Endothelial cell of hepatic sinusoid (primary cell): ENCODE measurements around the gene NYAP2.

Experiments used
- in situ Hi-C: cut with HindIII; loops from 2 replicates; pipeline ENCODE4 v1.10.0; 2017; ENCODE audit warnings: low sequenced_read_pairs

Gene NYAP2

DNA sequence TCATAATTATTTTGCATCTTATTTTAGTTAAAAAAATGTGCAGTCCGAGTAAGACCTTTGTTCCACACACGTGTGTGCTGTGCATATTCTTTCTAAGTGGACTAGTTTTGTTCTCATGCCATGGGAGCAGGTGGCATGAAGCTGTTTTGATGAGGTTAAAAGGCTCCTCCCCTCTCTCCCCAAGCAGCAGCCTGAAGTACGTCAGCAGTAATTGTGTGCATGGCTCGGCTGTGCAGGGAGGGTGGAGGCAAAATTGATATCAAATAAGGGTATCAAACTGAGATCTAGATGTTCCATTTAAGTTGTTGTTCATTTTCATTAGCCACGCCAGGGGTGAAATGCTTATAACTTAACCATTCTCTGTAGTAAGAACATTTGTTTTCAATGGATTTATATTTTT, at the start of gene NYAP2:
Gene NYAP2 (plus strand): TSS at position 207 of the 400 bp plus-strand sequence. CDS start 9,171 bp downstream, outside the sequence.
- in situ Hi-C loops: no loop called here

DNA sequence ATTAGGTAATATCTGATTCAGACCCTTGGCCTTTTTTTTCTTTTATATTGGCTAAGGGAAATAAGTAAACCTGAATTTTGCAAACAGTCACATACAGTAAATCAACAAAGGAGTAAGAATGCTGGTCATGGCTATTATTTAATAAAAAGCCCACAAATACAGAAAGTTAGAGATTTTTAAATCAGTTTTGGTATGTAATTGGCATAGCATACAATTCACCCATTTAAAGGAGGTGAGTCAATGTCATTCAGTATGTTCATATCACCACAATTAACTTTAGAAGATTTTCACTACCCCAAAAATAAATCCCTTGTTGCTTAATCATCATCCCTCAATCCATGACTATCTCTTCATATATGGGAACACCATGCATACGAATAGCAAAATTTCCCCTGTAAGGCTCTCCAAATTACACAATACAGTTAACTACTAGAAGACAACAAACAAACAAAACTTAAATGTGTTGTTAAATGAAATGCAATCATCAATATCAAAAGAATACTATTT, 45.9 kb upstream of the NYAP2 start:
- in situ Hi-C loops: no loop called here

DNA sequence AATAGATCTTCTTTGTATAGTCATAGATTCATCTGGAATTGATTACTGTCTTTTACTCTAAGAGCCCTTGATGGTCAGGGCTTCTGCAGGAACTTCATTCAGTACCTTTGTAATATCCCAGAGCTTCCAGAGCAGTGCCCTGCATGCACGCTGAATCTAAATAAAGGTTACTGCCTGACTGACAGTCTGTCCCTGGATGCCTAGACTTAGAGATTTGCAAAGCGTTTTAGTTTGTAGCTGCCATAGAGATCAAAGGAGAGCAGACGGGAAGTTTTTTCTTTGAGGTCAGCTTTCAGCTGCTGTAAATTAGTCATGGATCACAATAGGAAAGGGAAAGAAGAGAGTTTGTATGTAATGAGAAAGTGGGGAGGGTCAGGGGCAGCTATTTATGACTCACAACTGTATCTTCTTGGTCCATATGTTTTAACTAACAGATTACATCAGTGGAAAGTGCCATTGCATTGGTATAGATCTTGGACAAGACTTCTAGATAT, 45.2 kb upstream of the NYAP2 start:
- in situ Hi-C loops: no loop called here

DNA sequence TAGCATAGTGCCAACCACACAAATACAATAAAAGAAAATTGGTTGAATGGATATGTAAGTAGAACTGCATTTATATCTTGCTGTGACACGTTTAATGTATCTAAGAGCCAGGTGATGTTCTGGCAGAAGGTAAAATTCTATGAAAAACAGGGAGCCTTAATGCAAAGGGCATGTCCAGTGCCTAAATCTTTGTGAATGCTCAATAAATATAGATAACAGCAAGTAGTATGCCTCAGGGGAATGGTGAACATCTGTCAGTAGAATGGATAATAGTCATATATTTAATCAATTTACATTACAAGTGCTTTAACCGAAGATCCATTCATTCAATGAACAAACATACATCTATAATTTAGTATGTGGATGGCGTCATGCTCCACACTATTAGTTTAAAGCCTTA, 43.7 kb upstream of the NYAP2 start:
- in situ Hi-C loops: no loop called here

DNA sequence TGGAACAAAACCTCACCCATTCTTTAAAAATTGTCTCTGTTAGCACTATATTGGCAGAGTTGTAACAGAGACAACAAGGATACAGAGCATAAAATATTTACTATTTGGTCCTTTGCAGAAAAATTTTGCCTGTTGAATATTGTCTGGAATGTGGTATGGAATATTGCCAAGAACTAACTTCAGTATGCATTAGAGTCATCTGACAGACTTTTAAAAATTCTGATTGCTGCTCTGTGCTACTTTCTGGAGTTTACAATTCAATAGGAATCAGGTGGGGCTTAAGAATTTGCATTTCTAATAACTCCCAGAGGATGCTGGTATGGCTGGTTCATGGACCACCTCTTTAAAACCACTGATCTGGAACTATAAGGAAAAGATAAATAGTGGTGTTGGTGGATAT, 32.8 kb upstream of the NYAP2 start:
- in situ Hi-C loops: no loop called here

DNA sequence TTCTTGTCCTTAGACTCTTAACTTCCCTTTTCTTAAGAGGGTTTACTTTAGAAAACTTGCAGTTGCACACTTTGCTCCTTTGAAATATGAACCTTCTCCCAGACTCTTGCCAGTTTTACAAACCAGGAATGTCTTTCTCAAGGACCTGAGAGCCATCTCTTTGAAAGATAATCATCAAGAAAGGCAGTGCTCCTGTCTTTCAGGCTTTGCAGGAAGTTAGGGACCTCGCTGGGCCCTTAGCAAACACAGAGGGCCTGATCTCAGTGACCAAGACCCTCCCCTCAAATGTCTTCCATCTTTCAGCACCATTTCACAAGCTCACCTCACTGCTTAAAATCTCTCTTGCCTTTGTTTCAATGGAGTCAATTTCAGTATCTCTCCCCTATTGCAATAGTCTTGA, 32.0 kb upstream of the NYAP2 start:
- in situ Hi-C loops: no loop called here

DNA sequence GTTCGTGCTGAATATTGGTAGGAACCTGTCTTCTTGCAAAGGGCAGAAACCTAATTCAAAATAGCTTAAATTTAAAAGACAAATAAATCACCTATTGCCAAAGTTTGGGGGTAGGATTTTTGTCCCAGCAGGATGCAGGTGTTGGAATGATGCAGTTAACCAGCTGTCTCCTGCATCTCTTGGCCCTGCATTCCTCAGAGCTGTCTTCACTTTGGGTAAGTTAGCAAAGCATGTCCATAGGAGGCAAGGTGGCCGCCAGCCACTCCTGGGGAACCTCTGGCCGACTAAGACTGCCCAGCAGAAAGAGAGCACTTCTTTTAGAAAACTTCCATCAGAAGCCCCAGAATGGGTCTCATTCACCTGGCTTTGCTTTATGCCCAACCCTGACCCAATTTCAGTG, 20.5 kb upstream of the NYAP2 start:
- in situ Hi-C loops: loop anchor here (5.0 kb wide), 2 partner anchors 68 to 82 kb away; no protein-coding TSS in a partner anchor

DNA sequence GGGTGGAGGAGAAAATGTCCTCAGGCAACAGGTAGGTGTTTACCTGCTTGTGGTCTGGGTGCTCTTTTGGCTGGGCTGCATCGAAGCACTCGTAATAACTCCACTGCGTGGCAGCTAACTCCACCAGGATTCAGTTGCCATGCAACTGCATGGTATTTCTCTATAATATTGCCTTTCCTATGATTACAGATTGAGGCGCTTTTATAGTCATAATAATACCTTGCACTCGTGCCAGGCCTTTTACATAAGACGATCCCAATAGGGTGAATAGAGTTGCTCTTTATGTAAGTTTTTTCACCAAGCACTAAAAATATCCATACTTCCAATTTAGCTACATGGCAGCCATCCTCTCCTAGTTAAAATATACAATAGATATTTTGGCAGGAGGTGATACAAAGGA, 19.7 kb upstream of the NYAP2 start:
- in situ Hi-C loops: loop anchor here (5.0 kb wide), 2 partner anchors 67 to 83 kb away; no protein-coding TSS in a partner anchor

DNA sequence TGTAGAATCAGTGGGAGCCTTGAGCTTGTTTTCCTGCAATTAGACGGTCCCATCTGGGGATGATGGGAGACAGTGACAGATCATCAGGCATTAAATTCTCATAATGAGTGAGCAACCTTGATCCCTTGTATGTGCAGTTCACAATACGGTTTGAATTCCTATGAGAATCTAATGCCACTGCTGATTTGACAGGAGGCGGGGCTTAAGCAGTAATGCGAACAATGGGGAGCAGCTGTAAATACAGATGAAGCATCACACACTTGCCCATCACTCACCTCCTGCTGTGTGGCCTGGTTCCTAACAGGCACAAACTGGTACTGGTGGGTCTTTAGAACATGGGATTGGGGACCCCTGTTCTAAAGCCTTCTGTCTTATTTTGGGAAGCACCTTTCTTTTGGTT, 17.9 kb upstream of the NYAP2 start:
- in situ Hi-C loops: no loop called here

DNA sequence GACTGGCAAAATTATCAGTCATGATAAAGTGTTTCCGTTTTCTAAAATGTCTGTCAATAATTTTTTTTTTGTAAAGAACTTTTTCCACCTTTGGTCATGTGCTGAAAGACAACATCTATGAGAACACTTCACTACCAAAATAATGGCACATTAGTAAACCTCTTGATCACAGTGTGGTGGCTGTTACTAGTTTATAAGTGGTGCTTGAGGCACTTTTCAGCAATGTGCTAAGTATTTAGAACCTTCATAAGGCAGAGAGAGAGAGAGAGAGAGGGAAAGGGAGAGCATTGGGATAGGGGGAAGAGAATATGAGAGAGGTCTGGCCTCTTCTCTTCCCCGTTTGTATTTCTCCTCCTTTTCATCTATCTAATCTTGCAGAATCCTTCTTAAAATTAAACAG, 1.1 kb upstream of the NYAP2 start:
- in situ Hi-C loops: no loop called here

DNA sequence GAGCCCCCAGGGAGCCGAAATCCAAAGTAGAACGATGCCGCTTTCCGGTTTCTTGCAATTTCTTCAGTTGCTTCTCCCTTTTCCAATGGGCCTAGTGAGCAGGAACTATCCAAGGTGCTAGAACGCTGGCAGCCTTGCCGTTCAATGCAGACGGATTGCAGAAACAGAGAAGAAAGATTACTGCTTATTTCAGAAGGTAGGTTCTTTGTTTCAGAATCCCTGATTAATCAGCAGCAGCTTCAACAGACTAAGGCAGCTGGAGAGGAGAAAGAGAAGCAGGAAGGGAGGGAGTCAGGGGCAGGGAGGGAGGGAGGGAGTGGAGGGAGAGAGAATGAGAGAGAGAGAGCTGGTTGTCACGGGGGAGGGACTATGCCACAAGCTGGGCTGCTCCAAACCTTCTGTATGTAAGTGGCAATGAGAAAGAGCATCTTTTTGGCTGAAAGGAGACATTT, 576 bp downstream of the NYAP2 start:
- in situ Hi-C loops: no loop called here

DNA sequence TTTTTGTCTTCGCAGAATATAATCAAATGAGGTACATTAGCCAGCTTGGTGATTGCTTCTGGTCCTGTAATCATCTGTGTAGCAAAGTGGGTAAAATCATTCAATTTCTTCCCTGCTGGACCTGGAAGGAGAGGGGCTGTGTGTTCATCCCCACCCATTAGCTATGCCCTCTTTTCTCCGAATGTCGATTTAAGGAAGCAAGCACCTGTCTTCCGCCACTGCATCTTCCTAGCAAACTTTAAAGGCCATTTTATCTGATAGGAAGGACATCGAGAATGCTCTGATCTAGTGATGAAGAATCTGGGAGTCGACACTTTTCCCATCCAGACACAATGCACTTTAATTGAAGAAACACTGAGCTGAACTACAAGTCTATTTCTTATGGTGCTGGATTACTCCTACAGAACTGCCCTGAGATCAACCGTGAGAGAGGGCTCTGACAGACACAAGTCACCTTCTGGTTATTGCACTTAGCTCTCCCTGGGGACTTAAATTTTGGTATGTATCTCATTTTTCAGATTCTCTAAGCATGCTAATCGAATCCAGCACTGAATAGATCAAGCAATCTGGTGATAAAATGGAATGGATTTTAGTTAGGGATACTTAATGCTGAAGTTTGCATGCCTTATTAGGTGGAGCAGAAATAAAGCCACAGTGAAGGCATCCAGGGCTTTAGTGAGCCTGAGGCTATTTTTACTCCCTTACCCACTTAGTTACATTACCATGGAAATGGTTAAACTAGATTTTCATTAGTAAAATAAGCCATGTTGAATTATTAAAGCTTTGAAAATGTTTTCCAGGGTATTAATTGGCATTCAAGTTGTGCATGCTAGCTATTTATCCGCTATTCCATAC, 1.3 kb downstream of the NYAP2 start:
- in situ Hi-C loops: no loop called here

DNA sequence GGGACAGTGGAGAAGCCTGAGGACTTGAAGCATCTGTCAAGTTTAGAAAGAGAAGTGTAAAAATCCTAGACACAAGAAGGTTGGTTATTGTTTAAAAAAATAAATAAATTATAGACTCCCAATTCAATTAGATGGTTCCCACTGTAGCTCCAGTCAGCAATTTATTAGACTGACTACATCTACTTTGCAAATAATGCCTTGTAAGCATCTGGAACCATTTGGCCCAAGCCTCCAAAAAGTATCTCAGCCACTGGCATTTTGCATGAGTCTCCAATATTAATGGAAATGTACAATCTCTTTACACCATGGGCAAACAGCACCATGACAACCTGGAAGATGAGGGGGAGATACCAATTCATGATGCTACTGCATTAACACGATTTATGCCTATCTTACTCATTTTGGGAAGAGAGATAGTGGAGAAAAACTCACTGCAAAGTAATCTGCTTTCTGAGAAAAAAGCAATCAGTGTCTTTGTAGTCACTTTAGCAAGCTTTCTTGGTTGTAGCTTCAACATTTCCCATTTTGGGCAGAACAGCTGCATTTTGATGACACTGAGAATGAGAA, 2.8 kb downstream of the NYAP2 start:
- in situ Hi-C loops: no loop called here

DNA sequence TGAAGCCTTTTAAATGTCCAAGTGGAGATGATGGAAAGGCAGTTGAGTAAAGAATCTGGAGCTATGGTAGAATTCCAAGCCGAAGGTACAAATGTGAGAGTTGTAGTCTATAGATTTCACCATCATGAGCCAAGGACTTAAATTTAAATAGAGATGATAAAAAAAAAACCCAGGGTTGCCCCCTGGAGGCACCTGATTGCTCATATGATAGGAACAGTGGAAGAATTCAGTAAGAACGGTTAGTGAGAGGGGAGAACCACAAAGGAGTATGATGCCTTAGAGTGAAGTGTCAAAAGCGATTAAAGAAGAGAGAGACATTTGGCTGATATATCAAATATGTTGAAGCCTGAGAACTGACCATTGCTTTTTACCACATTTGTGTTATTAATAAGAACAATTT, 11.9 kb downstream of the NYAP2 start:
- in situ Hi-C loops: loop anchor here (5.0 kb wide), 1 partner anchor 94 kb away; no protein-coding TSS in a partner anchor

DNA sequence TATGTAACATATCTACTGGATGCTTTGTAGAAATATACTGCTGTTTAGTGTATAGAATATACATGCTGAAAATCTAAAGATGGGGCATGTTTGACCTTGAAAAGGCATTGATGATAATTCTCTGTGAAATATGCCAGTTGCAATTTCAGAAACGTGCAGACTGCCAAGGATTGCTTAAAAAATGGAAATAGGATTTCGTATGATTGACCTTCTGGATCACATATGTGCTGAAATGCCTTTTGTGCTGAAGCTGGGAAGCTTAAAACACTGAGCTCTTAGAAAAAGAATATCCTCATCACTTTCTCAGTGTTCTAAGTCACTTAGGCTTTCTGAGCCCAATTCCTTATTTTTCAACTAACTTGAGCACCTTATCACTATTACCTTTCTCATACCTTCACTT, 14.3 kb downstream of the NYAP2 start:
- in situ Hi-C loops: loop anchor here (5.0 kb wide), 1 partner anchor 96 kb away; no protein-coding TSS in a partner anchor

DNA sequence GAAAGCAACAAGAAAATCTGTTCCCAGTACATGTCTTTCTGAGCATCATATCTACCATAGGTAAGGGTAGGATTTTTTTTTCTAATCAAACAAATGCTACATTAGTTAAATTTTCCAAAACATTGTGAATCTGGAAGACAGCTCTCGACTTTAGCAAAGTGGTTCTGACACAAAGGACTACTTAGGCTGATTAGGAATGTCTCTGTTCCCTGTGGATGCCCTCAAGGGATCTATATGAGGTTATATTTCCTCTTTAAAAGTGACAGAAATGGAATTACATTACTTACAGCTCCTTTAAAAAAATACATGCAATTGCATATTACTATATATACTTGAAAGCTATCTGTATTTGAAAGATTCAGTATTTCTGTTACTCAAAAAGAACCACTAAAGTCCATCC, 15.4 kb downstream of the NYAP2 start:
- in situ Hi-C loops: loop anchor here (5.0 kb wide), 1 partner anchor 98 kb away; no protein-coding TSS in a partner anchor

DNA sequence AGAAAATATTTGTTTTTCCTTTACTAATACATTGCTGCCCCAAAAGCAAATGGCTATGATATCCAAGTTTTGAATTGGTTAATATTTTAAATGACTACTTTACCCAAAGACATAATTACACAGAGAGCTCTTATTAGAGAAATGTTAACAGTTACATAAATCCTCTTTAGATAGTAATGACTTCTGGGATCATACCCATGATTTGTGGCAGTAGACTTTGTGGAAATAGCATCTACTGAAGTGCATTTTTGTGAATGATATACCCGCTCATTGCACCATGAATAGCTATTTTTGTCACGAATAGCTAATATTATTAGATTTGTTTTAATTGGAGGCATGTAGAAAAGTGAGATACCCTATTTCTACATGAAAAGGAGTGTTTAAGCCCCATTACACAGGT, 15.8 kb downstream of the NYAP2 start:
- in situ Hi-C loops: no loop called here

DNA sequence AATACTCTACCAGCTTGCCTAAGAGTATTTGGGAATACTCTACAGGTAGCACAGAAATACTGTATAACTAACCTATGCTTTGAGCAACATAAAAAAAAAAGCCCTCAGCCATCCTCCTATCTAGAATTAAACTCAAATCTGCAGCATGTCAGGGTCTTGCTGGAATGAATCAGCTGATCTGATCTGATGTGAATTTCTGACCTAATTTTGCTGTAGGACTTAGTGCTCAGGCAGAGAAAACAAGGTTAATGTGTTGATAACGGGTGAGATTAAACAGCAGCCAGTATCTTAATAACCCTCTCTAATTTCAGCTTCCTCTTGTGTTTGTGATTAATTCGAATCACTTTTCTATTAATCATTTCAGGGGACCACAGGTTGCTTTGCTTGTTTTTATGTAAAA, 16.3 kb downstream of the NYAP2 start:
- in situ Hi-C loops: no loop called here

DNA sequence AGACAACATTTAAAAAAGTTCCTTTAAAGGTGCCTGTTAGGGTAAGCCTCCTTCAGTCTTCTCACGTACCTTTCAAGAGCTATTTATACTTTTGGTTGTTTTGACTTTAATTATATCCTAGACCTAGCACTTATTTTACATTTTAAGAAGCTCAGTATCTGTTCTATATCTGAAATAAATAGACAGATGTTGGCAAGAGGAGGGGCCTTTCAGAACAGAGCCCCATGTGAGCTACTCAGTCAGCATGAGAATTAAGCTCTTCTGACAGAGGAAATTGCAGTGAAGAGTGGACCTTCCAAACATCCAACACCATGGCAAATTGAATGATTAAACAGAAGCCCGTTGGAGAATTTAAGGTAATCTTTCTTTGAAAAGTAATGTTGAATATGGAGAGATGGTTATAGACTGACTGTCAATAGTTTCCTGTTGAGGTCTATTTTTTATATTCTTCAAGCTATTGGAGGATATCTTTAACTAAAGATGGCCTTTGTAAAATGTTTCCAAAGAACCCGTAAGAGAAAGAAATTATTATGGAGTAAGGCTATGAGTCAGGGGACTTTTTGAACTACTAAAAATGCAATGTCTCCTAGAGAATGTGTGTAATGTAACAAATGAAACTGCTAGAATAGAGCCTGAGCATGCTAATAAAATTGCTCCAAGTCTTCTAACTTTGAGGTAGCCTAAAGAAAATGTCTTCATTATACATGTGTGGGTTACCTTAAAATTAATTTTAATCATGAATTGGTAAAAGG, 17.3 kb downstream of the NYAP2 start:
- in situ Hi-C loops: no loop called here

DNA sequence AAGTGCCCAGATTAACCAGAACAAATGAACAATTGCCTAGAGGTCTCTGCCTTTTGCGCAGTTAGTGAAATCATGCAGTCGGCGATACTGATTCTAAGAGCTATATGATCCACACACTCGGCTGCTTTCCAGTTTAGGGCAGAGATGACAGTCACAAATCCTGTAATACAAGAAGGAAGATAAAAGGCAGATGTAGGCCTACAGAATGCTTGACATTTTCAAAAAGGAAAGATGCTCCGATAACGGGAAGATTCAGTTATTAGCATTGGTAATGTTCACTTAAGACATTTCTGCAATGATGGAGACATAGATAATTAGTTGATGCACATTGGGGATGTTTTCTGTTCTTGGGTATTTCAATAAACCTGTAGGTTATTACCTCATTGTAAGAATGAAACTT, 19.5 kb downstream of the NYAP2 start:
- in situ Hi-C loops: no loop called here

DNA sequence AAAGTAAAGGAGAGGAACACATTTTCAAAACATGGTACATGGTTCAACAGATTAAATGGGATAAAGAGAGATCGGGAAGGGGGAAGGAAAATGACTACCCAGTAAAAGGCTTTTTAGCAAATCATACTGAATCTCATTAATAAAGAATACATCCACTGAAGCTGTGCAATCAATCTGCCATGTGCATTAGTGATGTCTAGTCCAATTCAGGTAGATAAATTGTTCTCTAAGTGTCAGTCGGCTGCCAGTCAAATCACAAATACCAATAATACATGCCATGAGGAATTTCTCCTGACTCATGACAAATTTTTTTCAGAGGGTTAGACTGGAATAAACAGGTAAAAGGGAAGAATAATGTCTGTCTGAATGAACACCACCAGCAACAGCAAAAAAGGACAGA, 22.6 kb downstream of the NYAP2 start:
- in situ Hi-C loops: no loop called here
